ENCODE results near the gene SLC35F3. TPM values are rescaled to one million over a fixed set of nuclear protein-coding genes. Genes with fewer than 3 reads are reported as not detected.

Gene SLC35F3
- total RNA-seq, 1 experiment from 2014 or later, result 0.94 TPM

- no peak overlapping the region for H3K4me3 Mint-ChIP-seq
- H3K4me1 Mint-ChIP-seq, result 0 out of 2 replicates have a peak, but pooled peaks cover 6% of the 10 kb centered on the region
- H3K27me3 Mint-ChIP-seq (ENCODE audit: low read depth), result no peaks in the 10 kb centered on the region; the same call in 1 of the 2 replicates
- ATAC-seq (no peak), DNase-seq (ENCODE audit: low spot score) (no peak)
- POLR2A ChIA-PET, result no interaction called here
- TF ChIP-seq ZBTB43 (CRISPR knock-in tag; IDR thresholded peaks at IDR 0.05) (no peak), ZNF671 (CRISPR knock-in tag; IDR thresholded peaks at IDR 0.05) (no peak), PREB (CRISPR knock-in tag; IDR thresholded peaks at IDR 0.05; ENCODE audit: borderline replicate concordance) (no peak), RELA (CRISPR knock-in tag; IDR thresholded peaks at IDR 0.05; ENCODE audit: borderline replicate concordance) (no peak), HMGXB4 (CRISPR knock-in tag; IDR thresholded peaks at IDR 0.05) (no peak), ZNF317 (CRISPR knock-in tag; IDR thresholded peaks at IDR 0.05; ENCODE audit: borderline replicate concordance, low read depth) (no peak), NFE2L1 (CRISPR knock-in tag; IDR thresholded peaks at IDR 0.05) (no peak), PRDM15 (CRISPR knock-in tag; IDR thresholded peaks at IDR 0.05) (no peak), JAZF1 (CRISPR knock-in tag; IDR thresholded peaks at IDR 0.05) (no peak)
- no peak overlapping the region for H3K27ac Mint-ChIP-seq
- H3K9me3 Mint-ChIP-seq, result no peaks in the 10 kb centered on the region
- CTCF ChIA-PET, result no interaction called here
- H3K36me3 Mint-ChIP-seq, result no peaks in the 10 kb centered on the region
These were observed 228.3 kb downstream of the SLC35F3 start for GRCh38 chr1:234132795-234133194.

- POLR2A ChIA-PET, result no interaction called here
- Mint-ChIP-seq H3K4me1 (0 out of 2 replicates have a peak, but pooled peaks cover 6% of the 10 kb centered on the region), H3K27me3 (ENCODE audit: low read depth) (no peaks in the 10 kb centered on the region; the same call in 1 of the 2 replicates), H3K36me3 (no peaks in the 10 kb centered on the region), H3K4me3 (no peak overlapping the region), H3K9me3 (no peaks in the 10 kb centered on the region), H3K27ac (no peak overlapping the region)
- no peak for TF ChIP-seq KAT7 (CRISPR knock-in tag; IDR thresholded peaks at IDR 0.05; ENCODE audit: borderline replicate concordance)
- no peak for TF ChIP-seq MAX (CRISPR knock-in tag; IDR thresholded peaks at IDR 0.05)
- no peak for TF ChIP-seq GTF2I (CRISPR knock-in tag; conservative IDR thresholded peaks at IDR 0.05)
- no peak for TF ChIP-seq ESRRA (CRISPR knock-in tag; IDR thresholded peaks at IDR 0.05; ENCODE audit: borderline replicate concordance)
- no peak for TF ChIP-seq CDX4 (CRISPR knock-in tag; IDR thresholded peaks at IDR 0.05; ENCODE audit: borderline replicate concordance)
- no peak for TF ChIP-seq RORB (CRISPR knock-in tag; IDR thresholded peaks at IDR 0.05)
- TF ChIP-seq AR (CRISPR knock-in tag; IDR thresholded peaks at IDR 0.05), result no peak
- DNase-seq (ENCODE audit: low spot score) (no peak), ATAC-seq (no peak)
- CTCF ChIA-PET, result interaction anchor here (1.5 kb wide), 1 partner anchor 10 kb away, joined by 9 read pairs; no protein-coding TSS in a partner anchor
These were observed 230.4 kb downstream of the SLC35F3 start for GRCh38 chr1:234134878-234135277.
